Hepatocyte (in vitro differentiated cells): ENCODE results near the gene LMAN2L. TPM values are rescaled to one million over a fixed set of nuclear protein-coding genes. Genes with fewer than 3 reads are reported as not detected.

Experiments used
- DNase-seq: peaks from one replicate; pipeline ENCODE4 v3.0.0-alpha.2; 2016; ENCODE audit warnings: low spot score
- H2AFZ ChIP-seq: fragments of 200-600 bp; sonication (generic); 2 replicates; pipeline ENCODE4 v1.6.0; 2016; ENCODE audit warnings: antibody characterized with exemption, mild to moderate bottlenecking
- H3K27ac ChIP-seq: fragments of 200-600 bp; sonication (generic); 2 replicates; pipeline ENCODE4 v1.5.1; 2016; ENCODE audit warnings: mild to moderate bottlenecking
- H3K27me3 ChIP-seq: fragments of 200-600 bp; sonication (generic); 2 replicates; pipeline ENCODE4 v1.6.1; 2016
- H3K36me3 ChIP-seq: fragments of 200-600 bp; sonication (generic); replicated peaks from 2 replicates; pipeline ENCODE4 v1.5.1; 2016; ENCODE audit warnings: low read depth; ENCODE audit not compliant: insufficient read depth
- H3K4me1 ChIP-seq: fragments of 200-600 bp; sonication (generic); 2 replicates; pipeline ENCODE4 v1.5.1; 2016; ENCODE audit warnings: mild to moderate bottlenecking, moderate library complexity; ENCODE audit not compliant: insufficient read depth
- H3K4me2 ChIP-seq: fragments of 200-600 bp; sonication (generic); 2 replicates; pipeline ENCODE4 v1.6.0; 2016
- H3K4me3 ChIP-seq: fragments of 200-600 bp; sonication (generic); 2 replicates; pipeline ENCODE4 v1.5.1; 2016; ENCODE audit warnings: mild to moderate bottlenecking
- H3K79me2 ChIP-seq: fragments of 200-600 bp; sonication (generic); 2 replicates; pipeline ENCODE4 v1.6.0; 2017; ENCODE audit warnings: mild to moderate bottlenecking
- H3K9me2 ChIP-seq: fragments of 200-600 bp; sonication (generic); replicated peaks from 2 replicates; pipeline ENCODE4 v1.6.0; 2017; ENCODE audit warnings: mild to moderate bottlenecking; ENCODE audit not compliant: insufficient read depth
- H3K9me3 ChIP-seq: fragments of 200-600 bp; sonication (generic); 2 replicates; pipeline ENCODE4 v1.5.1; 2016; ENCODE audit warnings: low read depth, mild to moderate bottlenecking
- H4K20me1 ChIP-seq: fragments of 200-600 bp; sonication (generic); 2 replicates; pipeline ENCODE4 v1.6.0; 2016; ENCODE audit warnings: mild to moderate bottlenecking; ENCODE audit not compliant: insufficient read depth, poor library complexity, severe bottlenecking
- CTCF ChIP-seq: fragments of 200-600 bp; sonication (generic); IDR thresholded peaks from 2 replicates; pipeline ENCODE4 v1.5.1; 2016; ENCODE audit warnings: antibody characterized with exemption, mild to moderate bottlenecking; ENCODE audit not compliant: poor library complexity
- EZH2 ChIP-seq: fragments of 200-600 bp; sonication (generic); IDR thresholded peaks from 2 replicates; pipeline ENCODE4 v1.6.1; 2016; ENCODE audit warnings: antibody characterized with exemption, mild to moderate bottlenecking, borderline replicate concordance
- EZH2phosphoT487 ChIP-seq: fragments of 200-600 bp; sonication (generic); IDR thresholded peaks from one replicate; pipeline ENCODE4 v1.6.1; 2018; ENCODE audit warnings: antibody characterized with exemption, mild to moderate bottlenecking, low read depth, moderate library complexity; ENCODE audit not compliant: unreplicated experiment, severe bottlenecking
- WGBS: methylation state at CpG from one replicate; pipeline ENCODE4 v1.1.6; 2016; ENCODE audit warnings: low lambda C conversion rate; ENCODE audit errors: missing lambda C conversion rate; 5-methylcytosine and 5-hydroxymethylcytosine counted together
- polyA plus RNA-seq: library from polyadenylated mRNA; unstranded; fragments of >200 nt; fragmentation: Nextera tagmentation; extraction: Ambion mirVana; gene quantifications from 2 replicates; pipeline ENCODE4 v1.2.1, GENCODE V29; 2016
- total RNA-seq: library from RNA; depleted of rRNA; stranded (reverse); fragments of >200 nt; gene quantifications from 2 replicates; pipeline ENCODE4 v1.2.3, GENCODE V29; 2014

Gene LMAN2L
- total and polyA plus RNA-seq, 2 experiments from 2014 or later: 35.6 to 46.7 TPM

- WGBS: 95% methylated on average over 3 of the region's 3 CpGs
- H3K9me3 ChIP-seq: no peaks in the 10 kb centered on the region
- no peak for TF ChIP-seq CTCF
- TF ChIP-seq EZH2phosphoT487: no peak
- TF ChIP-seq EZH2: no peak
- H3K9me2 ChIP-seq: no peaks in the 10 kb centered on the region
- H3K27me3 ChIP-seq: no peaks in the 10 kb centered on the region
- H3K4me1 ChIP-seq: no peaks in the 10 kb centered on the region
- DNase-seq: no peak
- no peak overlapping the region for H3K4me2 ChIP-seq
- no peaks in the 10 kb centered on the region for H4K20me1 ChIP-seq
- no peak overlapping the region for H3K4me3 ChIP-seq
- no peak overlapping the region for H3K27ac ChIP-seq
- H3K79me2 ChIP-seq: no peaks in the 10 kb centered on the region
- no peak overlapping the region for H2AFZ ChIP-seq
- peaks cover 13% of the 10 kb centered on the region for H3K36me3 ChIP-seq
Measured at GRCh38 chr2:96710985-96711384, 28.9 kb downstream of the LMAN2L start.

- DNase-seq: no peak
- Histone ChIP-seq H3K4me3 (no peak overlapping the region), H2AFZ (no peak overlapping the region), H4K20me1 (no peaks in the 10 kb centered on the region), H3K4me2 (no peak overlapping the region), H3K36me3 (peaks cover 4% of the 10 kb centered on the region), H3K27ac (no peak overlapping the region), H3K9me2 (no peaks in the 10 kb centered on the region), H3K27me3 (no peaks in the 10 kb centered on the region), H3K4me1 (no peaks in the 10 kb centered on the region), H3K79me2 (no peaks in the 10 kb centered on the region), H3K9me3 (no peaks in the 10 kb centered on the region)
- TF ChIP-seq EZH2 (no peak), EZH2phosphoT487 (no peak), CTCF (no peak)
- WGBS: 97% methylated on average over 16 of the region's 16 CpGs
Measured at GRCh38 chr2:96703021-96703751, 36.7 kb downstream of the LMAN2L start.

GRCh38 chr2:96702098-96702785 lies 37.6 kb downstream of the LMAN2L start:
- Histone ChIP-seq H4K20me1 (no peaks in the 10 kb centered on the region), H3K79me2 (no peaks in the 10 kb centered on the region), H3K4me1 (no peaks in the 10 kb centered on the region), H3K36me3 (no peaks in the 10 kb centered on the region), H3K4me3 (no peak overlapping the region), H3K4me2 (no peak overlapping the region), H3K9me2 (no peaks in the 10 kb centered on the region), H2AFZ (no peak overlapping the region), H3K9me3 (no peaks in the 10 kb centered on the region), H3K27me3 (no peaks in the 10 kb centered on the region), H3K27ac (no peak overlapping the region)
- no peak for DNase-seq
- no peak for TF ChIP-seq CTCF
- TF ChIP-seq EZH2: no peak
- no peak for TF ChIP-seq EZH2phosphoT487
- WGBS: 92% methylated on average over 17 of the region's 17 CpGs
